GM12891 (cell line): ENCODE measurements around the gene SCN8A.

Source experiments
- POLR2A ChIP-seq: IDR thresholded peaks from 2 replicates; pipeline ENCODE4 v1.6.1; 2011; ENCODE audit warnings: low read depth, low read length, control low read depth
- POLR2AphosphoS5 ChIP-seq: IDR thresholded peaks from 2 replicates; pipeline ENCODE4 v1.6.1; 2011; ENCODE audit warnings: low read depth, low read length, control low read depth
- POU2F2 ChIP-seq: IDR thresholded peaks from 2 replicates; pipeline ENCODE4 v1.6.1; 2011; ENCODE audit warnings: low read depth, mild to moderate bottlenecking, control low read depth, low read length, moderate library complexity
- SPI1 ChIP-seq: IDR thresholded peaks from 2 replicates; pipeline ENCODE4 v1.6.1; 2011; ENCODE audit warnings: low read depth, low read length, control low read depth
- TAF1 ChIP-seq: IDR thresholded peaks from 2 replicates; pipeline ENCODE4 v1.6.1; 2011; ENCODE audit warnings: low read depth, low read length, control low read depth

GRCh38 chr12:51850965-51851299 is 259.9 kb downstream of the SCN8A start:
- TF ChIP-seq POLR2A (no peak), POLR2AphosphoS5 (no peak), POU2F2 (no peak), SPI1 (no peak), TAF1 (no peak)
